Measurements from ENCODE around the gene ACACB. TPM values are rescaled to one million over a fixed set of nuclear protein-coding genes. Genes with fewer than 3 reads are reported as not detected.

The ACACB gene
- polyA plus RNA-seq, 2 of the 4 experiments (the other 2 are of a cell fraction), result 6.8 to 7.6 TPM

DNA sequence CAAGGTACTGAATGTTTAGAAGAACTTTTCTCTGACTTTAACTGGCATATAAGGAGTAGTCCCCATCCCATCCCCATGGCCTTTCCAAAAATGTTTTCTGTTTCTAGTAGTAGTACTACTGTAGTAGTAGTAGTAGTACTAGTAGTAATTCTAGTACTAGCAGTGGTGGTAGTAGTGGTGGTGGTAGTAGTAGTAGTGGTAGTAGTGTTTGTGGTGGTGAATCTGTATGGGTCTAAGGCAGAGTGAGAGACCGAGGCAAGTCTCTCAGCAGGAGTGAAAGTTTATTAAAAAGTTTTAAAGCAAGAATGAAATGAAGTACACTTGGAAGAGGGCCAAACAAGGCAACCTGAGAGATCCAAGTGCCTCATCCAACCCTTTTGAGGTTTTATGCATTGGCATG lies 134.1 kb downstream of the ACACB start:
- peaks cover 15% of the 10 kb centered on the region for H3K4me1 ChIP-seq
- TF ChIP-seq, protein P1, sequence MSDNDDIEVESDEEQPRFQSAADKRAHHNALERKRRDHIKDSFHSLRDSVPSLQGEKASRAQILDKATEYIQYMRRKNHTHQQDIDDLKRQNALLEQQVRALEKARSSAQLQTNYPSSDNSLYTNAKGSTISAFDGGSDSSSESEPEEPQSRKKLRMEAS (IDR thresholded peaks at IDR 0.05), result no peak
- no peak for TF ChIP-seq RCOR1 (IDR thresholded peaks at IDR 0.05; ENCODE audit: low read depth, low read length)
- TF ChIP-seq, protein P2, sequence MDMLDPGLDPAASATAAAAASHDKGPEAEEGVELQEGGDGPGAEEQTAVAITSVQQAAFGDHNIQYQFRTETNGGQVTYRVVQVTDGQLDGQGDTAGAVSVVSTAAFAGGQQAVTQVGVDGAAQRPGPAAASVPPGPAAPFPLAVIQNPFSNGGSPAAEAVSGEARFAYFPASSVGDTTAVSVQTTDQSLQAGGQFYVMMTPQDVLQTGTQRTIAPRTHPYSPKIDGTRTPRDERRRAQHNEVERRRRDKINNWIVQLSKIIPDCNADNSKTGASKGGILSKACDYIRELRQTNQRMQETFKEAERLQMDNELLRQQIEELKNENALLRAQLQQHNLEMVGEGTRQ (IDR thresholded peaks at IDR 0.05), result no peak
- TF ChIP-seq MAFK (IDR thresholded peaks at IDR 0.05; ENCODE audit: partially characterized antibody), result no peak
- TF ChIP-seq MAZ (IDR thresholded peaks at IDR 0.05; ENCODE audit: borderline replicate concordance, low read depth, low read length), result no peak
- no peak for TF ChIP-seq KDM1A (IDR thresholded peaks at IDR 0.05; ENCODE audit: low read depth)
- TF ChIP-seq CEBPB (IDR thresholded peaks at IDR 0.05), result no peak
- TF ChIP-seq, protein P3, sequence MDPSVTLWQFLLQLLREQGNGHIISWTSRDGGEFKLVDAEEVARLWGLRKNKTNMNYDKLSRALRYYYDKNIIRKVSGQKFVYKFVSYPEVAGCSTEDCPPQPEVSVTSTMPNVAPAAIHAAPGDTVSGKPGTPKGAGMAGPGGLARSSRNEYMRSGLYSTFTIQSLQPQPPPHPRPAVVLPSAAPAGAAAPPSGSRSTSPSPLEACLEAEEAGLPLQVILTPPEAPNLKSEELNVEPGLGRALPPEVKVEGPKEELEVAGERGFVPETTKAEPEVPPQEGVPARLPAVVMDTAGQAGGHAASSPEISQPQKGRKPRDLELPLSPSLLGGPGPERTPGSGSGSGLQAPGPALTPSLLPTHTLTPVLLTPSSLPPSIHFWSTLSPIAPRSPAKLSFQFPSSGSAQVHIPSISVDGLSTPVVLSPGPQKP (IDR thresholded peaks at IDR 0.05; ENCODE audit: low read depth, low read length), result no peak
- no peak for TF ChIP-seq FOSB (CRISPR knock-in tag; IDR thresholded peaks at IDR 0.05)
- no peak for TF ChIP-seq SREBF2 (IDR thresholded peaks at IDR 0.05)
- no peak for TF ChIP-seq CBX2 (IDR thresholded peaks at IDR 0.05; ENCODE audit: borderline replicate concordance, low read depth)

DNA sequence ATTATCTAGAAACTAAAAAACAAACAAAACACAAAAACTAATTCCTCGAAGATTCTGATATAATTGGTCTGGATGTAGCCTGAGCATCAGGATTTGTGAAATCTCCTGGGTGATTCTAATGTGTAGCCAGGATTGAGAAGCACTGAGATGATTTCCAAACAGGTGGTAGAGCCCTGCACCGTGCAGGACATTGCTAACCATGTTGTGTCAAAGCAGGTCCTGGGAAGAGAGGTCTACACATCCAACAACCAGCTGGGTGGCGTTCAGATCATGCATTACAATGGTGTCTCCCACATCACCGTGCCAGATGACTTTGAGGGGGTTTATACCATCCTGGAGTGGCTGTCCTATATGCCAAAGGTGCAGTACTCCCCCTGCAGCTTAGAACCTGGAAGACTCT lies 136.4 kb downstream of the ACACB start:
- POLR2A ChIA-PET, result no interaction called here
- FAIRE-seq (no peak), ATAC-seq (no peak), DNase-seq (ENCODE audit: low read depth in 1 of 2, low spot score in 1 of 2) (no peak)
- 79% methylated on average over 4 of the region's 4 CpGs for WGBS (ENCODE audit: missing lambda C conversion rate)
- Histone ChIP-seq H3K4me2 (no peak overlapping the region), H3K4me3 (no peak overlapping the region), H3K27ac (no peak overlapping the region), H3K4me1 (peaks cover 12% of the 10 kb centered on the region), H3K9me3 (peaks cover 16% of the 10 kb centered on the region)
- CTCF ChIA-PET, result interaction anchor here (1.1 to 1.8 kb wide), 2 partner anchors 10 to 141 kb away, joined by 3 to 9 read pairs; no protein-coding TSS in a partner anchor
- TF ChIP-seq MYC (IDR thresholded peaks at IDR 0.05; ENCODE audit: borderline replicate concordance, low read length) (no peak), RFX5 (IDR thresholded peaks at IDR 0.05) (no peak), MAZ (IDR thresholded peaks at IDR 0.05; ENCODE audit: borderline replicate concordance, low read depth, low read length) (no peak), BHLHE40 (IDR thresholded peaks at IDR 0.05; ENCODE audit: low read depth, low read length) (no peak), KDM1A (IDR thresholded peaks at IDR 0.05; ENCODE audit: low read depth) (no peak), EHMT2 (IDR thresholded peaks at IDR 0.05; ENCODE audit: low read depth) (no peak), ZC3H11A (IDR thresholded peaks at IDR 0.05) (no peak), HMGXB4 (CRISPR knock-in tag; IDR thresholded peaks at IDR 0.05; ENCODE audit: borderline replicate concordance) (no peak), FOSL2 (IDR thresholded peaks at IDR 0.05) (no peak), FOSL2 (CRISPR knock-in tag; IDR thresholded peaks at IDR 0.05) (no peak), PHF8 (IDR thresholded peaks at IDR 0.05; ENCODE audit: borderline replicate concordance, low read depth) (no peak), BCL3 (IDR thresholded peaks at IDR 0.05) (no peak), CBX8 (IDR thresholded peaks at IDR 0.05) (no peak), JUNB (IDR thresholded peaks at IDR 0.05) (no peak), EP300 (IDR thresholded peaks at IDR 0.05) (no peak), ESRRA (IDR thresholded peaks at IDR 0.05; ENCODE audit: borderline replicate concordance, low read length) (no peak), NFE2L2 (conservative IDR thresholded peaks at IDR 0.05; ENCODE audit: low read length) (no peak), NPAS2 (CRISPR knock-in tag; IDR thresholded peaks at IDR 0.05; ENCODE audit: borderline replicate concordance) (no peak)
- TF ChIP-seq, protein P4, sequence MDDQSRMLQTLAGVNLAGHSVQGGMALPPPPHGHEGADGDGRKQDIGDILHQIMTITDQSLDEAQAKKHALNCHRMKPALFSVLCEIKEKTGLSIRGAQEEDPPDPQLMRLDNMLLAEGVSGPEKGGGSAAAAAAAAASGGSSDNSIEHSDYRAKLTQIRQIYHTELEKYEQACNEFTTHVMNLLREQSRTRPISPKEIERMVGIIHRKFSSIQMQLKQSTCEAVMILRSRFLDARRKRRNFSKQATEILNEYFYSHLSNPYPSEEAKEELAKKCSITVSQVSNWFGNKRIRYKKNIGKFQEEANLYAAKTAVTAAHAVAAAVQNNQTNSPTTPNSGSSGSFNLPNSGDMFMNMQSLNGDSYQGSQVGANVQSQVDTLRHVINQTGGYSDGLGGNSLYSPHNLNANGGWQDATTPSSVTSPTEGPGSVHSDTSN (IDR thresholded peaks at IDR 0.05), result no peak

More for the DNA sequence above, 134.1 kb downstream of the ACACB start:
- no peak for FAIRE-seq
- no peak for ATAC-seq
- CTCF ChIA-PET, result no interaction called here
- WGBS (ENCODE audit: missing lambda C conversion rate), result 87% methylated on average over 1 of the region's 1 CpG
- DNase-seq (ENCODE audit: low read depth in 1 of 2, low spot score in 1 of 2), result no peak
- Histone ChIP-seq H3K27ac (no peak overlapping the region), H3K4me2 (no peak overlapping the region), H3K4me3 (no peak overlapping the region), H3K9me3 (peaks cover 16% of the 10 kb centered on the region)
- POLR2A ChIA-PET, result no interaction called here
